ENCODE data around the gene ATP6V0D1.

Gene ATP6V0D1

GRCh38 chr16:67449336-67449735 lies 31.6 kb downstream of the ATP6V0D1 start:
- DNase-seq, result no peak
- intact Hi-C loops (cut with DNase I), result no loop called here

- intact Hi-C loops (cut with DNase I), result no loop called here
- no peak for DNase-seq
These were observed 32.4 kb downstream of the ATP6V0D1 start for GRCh38 chr16:67448580-67448979.

DNA sequence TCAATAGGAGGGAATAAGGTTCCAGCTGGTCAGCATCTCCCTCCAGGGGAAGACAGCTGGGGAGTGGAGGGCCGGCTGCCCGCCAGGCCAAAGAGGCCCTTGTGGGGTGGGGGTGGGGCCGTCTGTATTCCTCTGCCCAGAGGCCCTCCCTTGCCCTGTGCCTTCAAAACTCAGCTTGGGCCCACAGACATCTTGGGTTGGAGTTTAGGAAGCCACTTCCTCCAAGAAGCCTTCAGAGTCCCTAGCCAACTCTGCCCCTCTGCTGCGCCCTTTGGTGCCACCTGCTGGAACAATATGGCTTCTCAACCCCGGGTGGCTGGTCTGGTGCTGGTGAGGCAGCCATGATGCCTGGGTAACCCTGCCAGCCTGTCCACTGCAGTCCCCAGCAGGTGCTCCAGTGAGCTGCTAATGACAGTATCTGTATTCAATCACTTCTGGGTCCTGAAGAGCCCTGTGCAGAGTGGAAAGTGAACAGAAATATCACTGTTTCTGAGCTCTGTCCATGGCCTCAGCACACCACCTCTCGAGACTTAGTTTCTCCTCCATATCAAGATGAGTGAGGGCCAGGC lies 33.4 kb downstream of the ATP6V0D1 start:
- DNase-seq, result peak in 2 of 10 donors; percentile 25 to 37

GRCh38 chr16:67446968-67447507 lies 33.9 kb downstream of the ATP6V0D1 start:
- no peak for DNase-seq
- intact Hi-C loops (cut with DNase I), result no loop called here

More for the DNA sequence above, 33.4 kb downstream of the ATP6V0D1 start:
- intact Hi-C loops (cut with DNase I), result no loop called here

- DNase-seq, result no peak
These were observed 34.7 kb downstream of the ATP6V0D1 start for GRCh38 chr16:67445913-67446907.

GRCh38 chr16:67445441-67445912 lies 35.5 kb downstream of the ATP6V0D1 start:
- intact Hi-C loops (cut with DNase I), result no loop called here
- no peak for DNase-seq

More at GRCh38 chr16:67445913-67446907, 34.7 kb downstream of the ATP6V0D1 start:
- intact Hi-C loops (cut with DNase I), result no loop called here

GRCh38 chr16:67445126-67445426 lies 35.9 kb downstream of the ATP6V0D1 start:
- no peak for DNase-seq
- intact Hi-C loops (cut with DNase I), result no loop called here

DNA sequence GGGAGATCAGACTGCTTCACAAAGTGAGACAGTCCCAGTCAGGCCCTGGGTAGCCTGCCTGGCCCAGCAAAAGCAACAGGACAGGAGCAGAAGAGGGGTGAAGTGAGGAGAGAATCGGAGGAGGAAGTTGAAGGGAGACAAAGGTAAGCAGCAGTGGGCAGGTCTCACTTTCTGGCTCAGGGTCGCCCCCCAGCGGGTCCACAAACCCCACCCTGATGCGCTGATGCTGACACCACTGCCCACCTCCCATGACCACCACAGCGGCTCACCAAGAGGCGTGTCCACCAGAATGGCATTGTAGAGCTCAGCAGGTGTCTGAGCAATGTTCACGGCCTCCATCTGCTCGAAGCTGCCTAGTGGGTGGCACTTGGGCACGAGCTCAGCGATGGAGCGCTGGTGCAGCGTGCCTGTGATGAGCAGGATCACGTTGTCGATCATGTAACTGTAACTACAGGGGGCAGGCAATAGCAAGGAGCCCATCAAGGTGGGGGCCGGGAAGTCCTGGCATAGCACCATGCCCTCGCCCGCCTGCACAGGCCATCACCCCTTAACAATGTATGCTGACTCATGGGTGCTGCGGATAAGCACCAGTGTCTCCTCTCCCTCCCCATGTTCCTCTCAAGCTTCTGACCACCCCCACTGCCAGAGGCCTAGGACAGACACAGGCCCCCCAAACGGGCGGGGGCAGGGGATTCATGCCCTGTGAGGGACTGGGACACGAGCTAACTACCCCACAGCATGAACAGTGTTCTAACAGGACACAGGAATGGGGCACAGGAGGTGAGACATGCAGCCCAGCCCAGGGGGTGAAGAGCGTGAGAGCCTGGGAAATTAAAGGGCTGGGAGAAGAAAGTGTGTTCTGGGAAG lies 36.5 kb downstream of the ATP6V0D1 start:
- DNase-seq, result no peak
- intact Hi-C loops (cut with DNase I), result no loop called here

DNA sequence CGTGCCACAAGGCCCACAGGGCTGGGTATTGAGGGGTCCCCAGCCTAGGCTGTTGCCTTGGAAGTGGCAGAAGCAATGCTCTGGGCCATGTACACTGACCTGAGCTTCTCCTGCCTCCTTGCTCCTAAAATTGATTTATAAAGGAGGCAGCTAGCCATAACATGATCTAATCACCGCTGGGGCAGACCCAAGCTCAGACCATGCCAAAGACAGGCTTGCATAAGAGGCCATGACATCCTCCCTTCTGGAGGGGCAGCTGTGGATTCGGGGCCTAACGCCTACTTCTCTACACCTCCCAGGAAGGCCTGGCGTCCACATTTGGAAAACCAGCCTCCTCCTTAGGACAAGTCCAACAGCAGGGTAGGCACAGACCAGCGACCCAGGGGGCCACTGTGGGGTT lies 37.7 kb downstream of the ATP6V0D1 start:
- intact Hi-C loops (cut with DNase I), result no loop called here
- no peak for DNase-seq

GRCh38 chr16:67442581-67443255 lies 38.2 kb downstream of the ATP6V0D1 start:
- intact Hi-C loops (cut with DNase I), result no loop called here
- DNase-seq, result no peak

GRCh38 chr16:67441907-67442306 lies 39.0 kb downstream of the ATP6V0D1 start:
- intact Hi-C loops (cut with DNase I), result no loop called here
- no peak for DNase-seq

- intact Hi-C loops (cut with DNase I), result no loop called here
- peak in 7 of 10 donors; percentile 31 to 88 (median 48) for DNase-seq
These were observed 39.6 kb downstream of the ATP6V0D1 start for GRCh38 chr16:67441271-67441753.

- intact Hi-C loops (cut with DNase I), result no loop called here
- DNase-seq, result no peak
These were observed 42.0 kb downstream of the ATP6V0D1 start for GRCh38 chr16:67438824-67439393.

DNA sequence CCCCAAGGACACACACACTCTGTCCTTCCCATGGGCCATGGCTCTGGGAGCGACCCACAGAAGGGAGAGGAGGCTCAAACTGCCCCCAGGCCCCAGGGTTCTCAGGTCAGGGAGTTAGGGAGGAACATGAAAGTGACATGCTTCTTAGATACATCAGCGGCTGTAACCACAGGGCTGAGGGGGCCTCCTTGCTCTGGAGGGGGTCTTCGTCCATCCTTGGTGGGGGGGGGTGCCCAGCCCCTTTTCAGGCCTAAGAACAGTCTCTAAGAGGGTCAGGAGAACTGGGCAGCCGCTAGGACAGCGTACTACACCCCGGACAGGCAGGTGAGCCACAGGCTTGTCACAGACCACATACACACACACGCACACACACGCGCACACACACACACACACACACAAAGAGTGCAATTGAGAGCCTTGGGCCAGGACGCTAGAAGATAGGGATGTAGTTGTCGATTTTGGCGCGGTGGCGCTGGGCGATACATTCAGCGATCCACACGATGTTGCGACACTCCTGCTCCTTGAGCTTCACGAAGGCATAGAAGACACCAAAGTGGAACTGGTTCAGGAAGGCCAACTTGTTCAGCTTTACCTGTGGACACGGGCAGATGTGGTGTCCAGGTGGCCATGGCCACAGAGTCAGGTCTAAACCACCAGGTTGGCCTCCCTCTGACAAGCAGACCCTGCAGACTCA lies 42.7 kb downstream of the ATP6V0D1 start:
- DNase-seq, result no peak
- intact Hi-C loops (cut with DNase I), result no loop called here

DNA sequence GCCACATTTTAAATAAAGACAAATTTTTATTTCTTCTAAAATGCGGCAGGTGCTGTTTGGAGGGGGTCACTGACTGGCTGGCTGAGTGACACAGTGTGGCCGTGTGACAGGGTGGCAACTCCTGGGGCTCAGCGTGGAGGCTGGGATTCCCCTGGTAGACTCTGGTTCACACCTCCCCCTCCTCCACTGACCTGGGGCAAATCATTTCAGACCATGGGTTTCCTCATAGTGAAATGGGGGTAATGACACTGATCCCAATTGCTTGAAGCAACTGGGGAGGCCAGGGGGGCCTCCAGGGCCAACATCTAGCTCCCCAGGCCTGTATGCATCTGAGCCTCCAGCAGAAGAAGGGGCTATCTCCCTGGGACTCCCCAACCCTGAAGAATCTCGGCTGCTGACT lies 43.4 kb downstream of the ATP6V0D1 start:
- DNase-seq, result no peak

GRCh38 chr16:67436640-67437193 lies 44.2 kb downstream of the ATP6V0D1 start:
- intact Hi-C loops (cut with DNase I), result no loop called here
- no peak for DNase-seq

More for the DNA sequence above, 43.4 kb downstream of the ATP6V0D1 start:
- intact Hi-C loops (cut with DNase I), result no loop called here

GRCh38 chr16:67435758-67436164 lies 45.2 kb downstream of the ATP6V0D1 start:
- peak in 1 of 10 donors; percentile 59 for DNase-seq
- intact Hi-C loops (cut with DNase I), result no loop called here

DNA sequence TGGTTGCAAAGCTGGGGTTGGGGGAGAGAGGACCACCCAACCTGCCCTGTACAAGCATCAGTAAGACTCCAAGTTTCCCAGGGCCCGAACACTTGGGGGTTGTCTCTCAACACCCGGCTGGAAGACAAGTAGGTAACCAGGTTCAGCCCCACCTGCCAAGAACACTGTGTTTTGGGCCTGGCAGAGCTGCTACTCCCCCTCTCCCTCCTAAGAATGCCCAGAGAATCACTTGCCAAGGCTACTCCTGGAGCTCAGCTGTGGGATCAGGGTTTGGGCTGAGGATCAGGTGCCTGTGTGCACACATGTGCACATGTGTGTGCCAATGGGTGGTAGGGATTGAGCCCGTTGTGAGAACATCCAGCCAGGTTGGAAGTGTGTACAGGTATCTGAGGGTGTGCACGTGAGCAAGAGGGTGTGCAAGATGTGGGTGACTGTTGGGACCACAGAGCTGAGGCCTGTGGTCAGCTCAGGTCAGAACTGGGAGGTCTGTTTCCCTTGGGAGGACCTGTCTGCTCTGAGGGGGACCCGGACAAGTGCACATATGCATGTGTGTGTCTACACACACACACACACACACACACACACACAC lies 47.7 kb downstream of the ATP6V0D1 start:
- DNase-seq, result peak in 1 of 10 donors; percentile 68
- intact Hi-C loops (cut with DNase I), result loop anchor here (5.0 kb wide), 1 partner anchor 34 kb away; no protein-coding TSS in a partner anchor

Data from posterior cingulate gyrus (tissue), 11 donors.